Motor neuron (in vitro differentiated cells): ENCODE results near the gene SLC12A9. TPM values are rescaled to one million over a fixed set of nuclear protein-coding genes. Genes with fewer than 3 reads are reported as not detected.

Experiments
- ATAC-seq, 8 experiments: fragments of 200-7000 bp; cut with Tn5 transposase; replicated peaks in 6 of 8; 2 replicates each; pipeline ENCODE4 v1.8.0; 2021; ENCODE audit warnings: mild to moderate bottlenecking in 8 of 8, moderate library complexity in 8 of 8
- H3K27ac ChIP-seq, 2 donors: fragments of 250-450 bp; sonication (Bioruptor Pico); 2 replicates each; pipeline ENCODE4 v1.9.0; 2021; ENCODE audit warnings: antibody characterized with exemption in 2 of 2, mild to moderate bottlenecking in 2 of 2, moderate library complexity in 1 of 2
- H3K4me1 ChIP-seq, 2 donors: fragments of 250-450 bp; sonication (Bioruptor Pico); replicated peaks in 1 of 2; 2 replicates each; pipeline ENCODE4 v1.6.1; 2021; ENCODE audit warnings: antibody characterized with exemption in 2 of 2, mild to moderate bottlenecking in 2 of 2, moderate library complexity in 1 of 2
- H3K4me3 ChIP-seq, 5 donors: fragments of 250-450 bp; sonication (Bioruptor Pico); 2 replicates each; pipeline ENCODE4 v1.9.0; 2021; ENCODE audit warnings: antibody characterized with exemption in 5 of 5, mild to moderate bottlenecking in 5 of 5, moderate library complexity in 4 of 5
- WGBS, 10 experiments: fragments of 450-650 bp; shearing (Covaris generic); methylation state at CpG; one replicate each; pipeline ENCODE4 v1.0.0; 2022; 5-methylcytosine and 5-hydroxymethylcytosine counted together
- in situ Hi-C, 9 experiments: fragments of 400-800 bp; cut with MboI; loops; one replicate each; pipeline ENCODE4 v1.15.0; 2021; ENCODE audit warnings: low sequenced_read_pairs in 9 of 9, low pct_unique_long_range_greater_than_20kb in 2 of 9; ENCODE audit not compliant: unreplicated experiment in 9 of 9
- total RNA-seq, 8 experiments: library from RNA; unstranded; fragments of 300-600 nt; gene quantifications; 2 replicates each; pipeline versions ENCODE4 v1.2.3 to v1.2.4, GENCODE V29; 2022

Gene SLC12A9
- total RNA-seq, 8 experiments from 2014 or later: 6.8 to 29.3 (median 11.9) TPM

DNA sequence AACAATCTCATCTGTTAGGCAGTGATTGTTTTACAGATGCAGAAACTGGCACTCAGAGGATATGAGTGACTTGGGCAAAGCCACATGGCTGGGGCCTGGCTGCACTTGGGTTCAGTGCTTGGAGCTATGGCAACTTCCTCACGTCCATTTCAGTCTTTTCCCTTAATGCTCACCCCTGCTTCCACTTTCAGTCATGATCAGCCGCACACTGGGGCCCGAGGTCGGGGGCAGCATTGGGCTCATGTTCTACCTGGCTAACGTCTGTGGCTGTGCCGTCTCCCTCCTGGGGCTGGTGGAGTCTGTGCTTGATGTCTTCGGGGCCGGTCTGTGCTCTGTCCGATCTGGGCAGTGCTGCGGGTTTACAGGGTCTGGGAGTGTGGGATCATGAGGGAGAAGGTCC is 3.0 kb downstream of the SLC12A9 start:
- 40 to 100% (median 83%) methylated on average over 1 to 3 of the region's 10 CpGs; no CpG with 5 or more reads in 5 of the 10 experiments for WGBS, 10 experiments
- Histone ChIP-seq H3K27ac (no peak overlapping the region), H3K4me1 (peaks cover 4 to 6% of the 10 kb centered on the region in 2 donors), H3K4me3 (no peak overlapping the region)
- ATAC-seq: no peak
- in situ Hi-C loops: loop anchor here in 8 of 9 experiments (10.0 to 25.0 kb wide), 4 partner anchors 61 to 393 kb away; partner anchors contain the start of genes POP7 (in 6 of the 8), SPACDR (in 5 of the 8) and EPO (in 4 of the 8)

DNA sequence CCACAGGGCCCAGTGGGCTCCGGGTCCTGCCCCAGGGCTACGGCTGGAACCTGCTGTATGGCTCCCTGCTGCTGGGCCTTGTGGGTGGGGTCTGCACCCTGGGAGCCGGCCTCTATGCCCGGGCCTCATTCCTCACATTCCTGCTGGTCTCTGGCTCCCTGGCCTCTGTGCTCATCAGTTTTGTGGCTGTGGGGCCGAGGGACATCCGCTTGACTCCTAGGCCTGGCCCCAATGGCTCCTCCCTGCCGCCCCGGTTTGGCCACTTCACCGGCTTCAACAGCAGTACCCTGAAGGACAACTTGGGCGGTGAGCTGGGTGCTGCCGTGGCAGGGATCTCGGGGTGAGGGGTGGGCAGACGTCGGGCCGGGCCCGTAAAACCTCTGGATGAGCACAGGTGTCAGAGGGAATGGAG is 4.4 kb downstream of the SLC12A9 start:
- H3K4me3 ChIP-seq: no peak overlapping the region
- in situ Hi-C loops: loop anchor here in 8 of 9 experiments (10.0 to 25.0 kb wide), 4 partner anchors 62 to 395 kb away; partner anchors contain the start of genes POP7 (in 6 of the 8), SPACDR (in 5 of the 8) and EPO (in 4 of the 8)
- WGBS, 10 experiments: 80 to 100% (median 88%) methylated on average over 2 to 6 of the region's 16 CpGs; no CpG with 5 or more reads in 6 of the 10 experiments
- H3K27ac ChIP-seq: no peak overlapping the region
- ATAC-seq: no peak
- H3K4me1 ChIP-seq: peaks cover 4 to 6% of the 10 kb centered on the region in 2 donors

DNA sequence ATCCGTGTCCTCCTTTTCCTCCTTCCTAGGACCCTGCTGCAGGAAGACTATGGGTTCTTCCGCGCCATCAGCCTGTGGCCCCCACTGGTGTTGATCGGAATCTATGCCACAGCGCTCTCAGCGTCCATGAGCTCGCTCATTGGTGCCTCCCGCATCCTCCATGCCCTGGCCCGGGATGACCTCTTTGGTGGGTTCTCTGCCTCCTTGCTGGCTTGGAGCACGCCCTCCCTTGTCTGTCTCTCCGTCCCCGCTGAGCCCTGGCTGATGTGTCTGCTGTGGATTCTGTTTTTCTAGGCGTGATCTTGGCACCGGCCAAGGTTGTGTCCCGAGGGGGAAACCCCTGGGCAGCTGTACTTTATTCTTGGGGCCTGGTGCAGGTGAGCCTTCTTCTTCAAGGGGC is 7.3 kb downstream of the SLC12A9 start:
- in situ Hi-C loops: loop anchor here in 8 of 9 experiments (10.0 to 25.0 kb wide), 4 partner anchors 65 to 398 kb away; partner anchors contain the start of genes POP7 (in 6 of the 8), SPACDR (in 5 of the 8) and EPO (in 4 of the 8)
- ATAC-seq: no peak
- Histone ChIP-seq H3K4me1 (no peaks in the 10 kb centered on the region), H3K27ac (no peak overlapping the region), H3K4me3 (no peak overlapping the region)
- WGBS, 10 experiments: 50 to 94% (median 88%) methylated on average over 4 to 13 of the region's 15 CpGs; no CpG with 5 or more reads in 2 of the 10 experiments

DNA sequence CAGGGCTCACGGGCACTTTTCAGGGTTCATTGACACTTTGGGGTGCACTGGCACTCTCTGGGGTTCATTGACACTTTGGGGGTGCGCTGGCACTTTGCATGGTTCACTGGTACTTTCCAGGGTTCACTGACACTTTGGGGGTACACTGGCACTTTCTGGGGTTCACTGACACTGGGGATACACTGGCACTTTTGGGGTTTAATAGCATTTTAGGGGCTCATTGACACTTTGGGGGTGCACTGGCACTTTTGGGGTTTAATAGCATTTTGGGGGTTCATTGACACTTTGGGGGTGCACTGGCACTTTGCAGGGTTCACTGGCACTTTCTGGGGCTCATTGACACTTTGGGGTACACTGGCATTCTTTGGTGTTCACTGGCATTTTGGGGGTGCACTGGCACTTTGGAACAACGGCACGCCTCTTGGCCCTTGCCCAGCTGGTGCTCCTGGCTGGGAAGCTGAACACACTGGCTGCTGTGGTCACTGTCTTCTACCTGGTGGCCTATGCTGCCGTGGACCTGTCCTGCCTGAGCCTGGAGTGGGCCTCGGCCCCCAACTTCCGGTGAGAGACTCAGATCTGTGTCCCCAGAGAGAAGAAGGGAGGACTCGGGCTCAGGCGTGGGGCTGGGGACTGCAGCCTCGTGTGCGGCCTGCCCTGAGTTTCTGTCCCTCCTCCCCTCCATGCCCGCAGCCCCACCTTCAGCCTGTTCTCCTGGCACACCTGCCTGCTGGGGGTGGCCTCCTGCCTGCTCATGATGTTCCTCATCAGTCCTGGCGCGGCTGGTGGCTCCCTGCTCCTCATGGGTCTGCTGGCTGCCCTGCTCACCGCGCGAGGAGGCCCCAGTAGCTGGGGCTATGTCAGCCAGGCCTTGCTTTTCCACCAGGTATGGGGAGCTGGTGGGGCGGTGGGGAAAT is 8.4 kb downstream of the SLC12A9 start:
- 83 to 100% (median 100%) methylated on average over 1 to 3 of the region's 18 CpGs; no CpG with 5 or more reads in 5 of the 10 experiments for WGBS, 10 experiments
- Histone ChIP-seq H3K4me1 (no peaks in the 10 kb centered on the region), H3K4me3 (no peak overlapping the region), H3K27ac (no peak overlapping the region)
- no peak for ATAC-seq
- in situ Hi-C loops: loop anchor here in 7 of 9 experiments (25.0 kb wide), 2 partner anchors 149 to 399 kb away; partner anchors contain the start of genes SPACDR (in 5 of the 7), EPO (in 4 of the 7) and POP7 (in 4 of the 7)

DNA sequence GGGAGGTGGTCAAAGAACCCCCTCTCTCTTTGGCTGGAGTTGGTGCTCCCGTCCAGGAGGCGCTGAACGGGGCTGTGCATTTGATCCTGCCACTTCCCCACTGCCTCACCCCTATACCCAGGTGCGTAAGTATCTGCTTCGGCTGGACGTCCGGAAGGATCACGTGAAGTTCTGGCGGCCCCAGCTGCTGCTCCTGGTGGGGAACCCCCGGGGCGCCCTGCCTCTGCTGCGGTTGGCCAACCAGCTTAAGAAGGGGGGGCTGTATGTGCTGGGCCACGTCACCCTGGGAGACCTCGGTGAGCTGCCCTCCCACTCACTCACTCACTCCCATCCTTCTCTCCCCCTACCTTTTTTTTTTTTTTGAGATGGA is 9.1 kb downstream of the SLC12A9 start:
- ATAC-seq: no peak
- H3K4me1 ChIP-seq: peaks cover 2 to 4% of the 10 kb centered on the region in 2 donors

DNA sequence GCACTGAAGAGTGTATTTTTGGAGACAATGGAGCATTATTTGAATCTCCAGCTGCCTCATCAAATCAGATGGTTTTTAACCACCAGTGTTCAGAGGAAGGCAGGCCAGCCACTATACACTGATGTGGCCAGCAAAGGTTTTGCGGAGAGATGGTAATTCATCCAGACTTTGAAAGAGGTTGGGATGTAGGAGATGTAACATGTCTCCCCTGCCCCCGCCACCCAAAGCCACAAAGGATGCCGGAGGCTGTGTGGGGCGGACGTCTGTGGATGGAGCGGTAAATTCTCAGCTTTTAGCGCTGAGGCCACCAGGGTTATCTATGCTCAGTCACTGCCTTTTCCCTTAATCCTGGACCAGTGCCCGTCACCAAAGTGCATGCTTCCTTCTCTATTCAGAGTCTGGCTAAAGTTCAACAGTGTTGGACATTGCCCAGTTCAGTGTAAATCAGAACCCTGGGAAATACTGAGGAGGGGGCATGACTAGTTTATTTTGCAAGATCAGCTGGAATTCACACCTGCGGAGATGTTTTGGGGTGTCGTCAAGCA is 11.0 kb downstream of the SLC12A9 start:
- peaks cover 12 to 20% of the 10 kb centered on the region in 2 donors for H3K4me1 ChIP-seq
- H3K4me3 ChIP-seq: no peak overlapping the region
- in situ Hi-C loops: loop anchor here in 7 of 9 experiments (25.0 kb wide), 2 partner anchors 151 to 401 kb away; partner anchors contain the start of genes SPACDR (in 5 of the 7), EPO (in 4 of the 7) and POP7 (in 4 of the 7)
- WGBS, 10 experiments: 88 to 100% (median 95%) methylated on average over 1 to 8 of the region's 10 CpGs; no CpG with 5 or more reads in 2 of the 10 experiments
- H3K27ac ChIP-seq: no peak overlapping the region
- no peak for ATAC-seq

More for the DNA sequence above, 9.1 kb downstream of the SLC12A9 start:
- no peak overlapping the region for H3K27ac ChIP-seq
- WGBS, 10 experiments: 95% methylated on average over 4 of the region's 14 CpGs; no CpG with 5 or more reads in 9 of the 10 experiments
- in situ Hi-C loops: loop anchor here in 7 of 9 experiments (25.0 kb wide), 2 partner anchors 149 to 399 kb away; partner anchors contain the start of genes SPACDR (in 5 of the 7), EPO (in 4 of the 7) and POP7 (in 4 of the 7)
- H3K4me3 ChIP-seq: no peak overlapping the region

DNA sequence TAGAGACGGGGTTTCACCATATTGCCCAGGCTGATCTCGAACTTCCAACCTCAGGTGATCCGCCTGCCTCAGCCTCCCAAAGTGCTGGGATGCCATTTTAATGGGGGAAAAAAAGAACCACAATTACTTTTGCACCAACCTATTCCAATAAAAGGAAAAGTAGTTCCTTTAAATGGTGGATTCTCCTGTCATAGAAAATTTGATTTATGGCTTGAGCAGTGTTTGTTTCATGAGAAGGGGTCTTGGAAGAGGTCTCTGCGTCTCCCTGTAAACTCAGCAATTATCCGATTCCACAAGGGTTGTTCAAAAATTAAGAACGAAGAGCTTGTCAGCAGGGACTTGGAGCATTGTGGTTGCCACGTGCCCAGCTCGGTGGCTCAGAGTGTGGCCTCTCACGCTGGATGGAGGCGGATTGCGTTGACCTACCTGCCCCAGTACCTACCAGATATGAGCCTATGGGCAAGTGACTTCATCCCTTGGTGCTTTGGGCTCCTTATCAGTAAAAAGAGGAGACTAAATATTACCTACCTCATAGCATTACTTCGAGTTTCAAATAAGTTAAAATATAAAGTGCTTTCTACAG is 11.8 kb downstream of the SLC12A9 start:
- in situ Hi-C loops: loop anchor here in 7 of 9 experiments (25.0 kb wide), 2 partner anchors 152 to 402 kb away; partner anchors contain the start of genes SPACDR (in 5 of the 7), EPO (in 4 of the 7) and POP7 (in 4 of the 7)
- no peak for ATAC-seq
- 75 to 94% (median 83%) methylated on average over 1 to 11 of the region's 12 CpGs; no CpG with 5 or more reads in 2 of the 10 experiments for WGBS, 10 experiments
- Histone ChIP-seq H3K4me3 (no peak overlapping the region), H3K27ac (no peak overlapping the region), H3K4me1 (peaks cover 12 to 21% of the 10 kb centered on the region in 2 donors)

DNA sequence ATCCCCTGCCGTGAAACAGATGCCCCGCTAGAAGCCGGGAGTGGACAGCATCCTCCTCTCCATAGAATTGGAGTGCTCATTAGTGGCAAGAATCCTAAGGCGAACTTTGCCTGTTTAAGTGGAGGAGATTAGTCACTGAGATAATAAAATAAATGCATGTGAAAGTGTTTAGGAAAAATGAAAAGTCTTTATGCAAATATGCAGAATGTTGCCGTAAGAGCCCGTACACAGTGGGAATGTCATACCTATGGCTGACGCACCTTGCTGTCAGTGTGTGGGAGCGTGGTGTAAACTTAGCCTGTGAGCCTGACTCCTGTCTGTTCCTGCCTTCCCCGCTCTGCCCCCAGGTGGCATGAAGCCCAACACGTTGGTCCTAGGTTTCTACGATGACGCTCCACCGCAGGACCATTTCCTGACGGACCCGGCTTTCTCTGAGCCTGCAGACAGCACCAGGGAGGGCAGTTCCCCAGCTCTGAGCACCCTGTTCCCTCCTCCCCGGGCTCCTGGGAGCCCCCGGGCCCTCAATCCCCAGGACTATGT is 12.9 kb downstream of the SLC12A9 start:
- WGBS, 10 experiments: 15 to 100% (median 85%) methylated on average over 1 to 8 of the region's 17 CpGs; no CpG with 5 or more reads in 4 of the 10 experiments
- in situ Hi-C loops: loop anchor here in 7 of 9 experiments (25.0 kb wide), 2 partner anchors 153 to 403 kb away; partner anchors contain the start of genes SPACDR (in 5 of the 7), EPO (in 4 of the 7) and POP7 (in 4 of the 7)
- peaks cover 12 to 21% of the 10 kb centered on the region in 2 donors for H3K4me1 ChIP-seq
- H3K27ac ChIP-seq: no peak overlapping the region
- H3K4me3 ChIP-seq: no peak overlapping the region
- ATAC-seq: peak in 1 of 8 experiments; percentile 46

DNA sequence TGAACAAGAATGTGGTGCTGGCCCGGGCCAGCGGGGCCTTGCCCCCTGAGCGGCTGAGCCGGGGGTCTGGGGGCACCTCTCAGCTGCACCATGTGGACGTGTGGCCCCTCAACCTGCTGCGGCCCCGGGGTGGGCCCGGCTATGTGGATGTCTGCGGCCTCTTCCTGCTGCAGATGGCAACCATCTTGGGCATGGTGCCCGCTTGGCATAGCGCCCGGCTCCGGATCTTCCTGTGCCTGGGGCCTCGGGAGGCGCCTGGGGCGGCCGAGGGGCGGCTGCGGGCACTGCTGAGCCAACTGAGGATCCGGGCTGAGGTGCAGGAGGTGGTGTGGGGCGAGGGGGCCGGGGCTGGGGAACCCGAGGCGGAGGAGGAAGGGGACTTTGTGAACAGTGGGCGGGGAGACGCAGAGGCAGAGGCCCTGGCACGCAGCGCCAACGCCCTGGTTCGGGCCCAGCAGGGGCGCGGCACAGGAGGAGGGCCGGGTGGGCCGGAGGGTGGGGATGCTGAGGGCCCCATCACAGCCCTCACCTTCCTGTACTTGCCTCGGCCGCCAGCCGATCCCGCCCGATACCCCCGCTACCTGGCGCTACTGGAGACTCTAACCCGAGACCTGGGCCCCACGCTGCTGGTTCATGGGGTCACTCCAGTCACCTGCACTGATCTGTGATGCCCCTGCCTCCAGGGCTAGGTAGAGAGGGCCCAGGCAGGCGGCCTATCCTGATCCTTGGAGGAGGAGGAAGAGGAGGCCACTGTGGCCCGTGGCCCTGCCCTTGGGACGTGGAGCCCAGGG is 13.6 kb downstream of the SLC12A9 start:
- Histone ChIP-seq H3K27ac (no peak overlapping the region), H3K4me1 (peaks cover 12 to 21% of the 10 kb centered on the region in 2 donors), H3K4me3 (peak overlapping the region in 1 of 5 donors; percentile 36)
- in situ Hi-C loops: loop anchor here in 7 of 9 experiments (25.0 kb wide), 2 partner anchors 154 to 404 kb away; partner anchors contain the start of genes SPACDR (in 5 of the 7), EPO (in 4 of the 7) and POP7 (in 4 of the 7)
- 80 to 100% methylated on average over 2 to 3 of the region's 46 CpGs; no CpG with 5 or more reads in 8 of the 10 experiments for WGBS, 10 experiments
- peak in 3 of 8 experiments; percentile 0 to 61 (median 6) for ATAC-seq

DNA sequence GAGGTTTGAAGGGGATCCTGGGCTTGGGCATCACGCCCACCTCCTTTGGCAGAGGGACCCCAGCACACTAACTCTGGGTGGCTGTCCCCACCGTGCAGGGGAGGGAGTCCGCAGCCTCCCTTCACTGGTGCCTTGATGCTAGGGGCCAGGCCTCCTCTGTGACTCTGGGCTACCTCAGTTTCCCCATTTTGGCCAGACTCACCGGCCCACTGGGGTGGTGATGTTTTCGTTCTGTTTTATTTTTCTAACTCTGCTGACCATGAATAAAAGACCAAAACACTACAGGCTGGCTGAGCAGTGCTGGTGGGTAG is 14.2 kb downstream of the SLC12A9 start:
- in situ Hi-C loops: loop anchor here in 7 of 9 experiments (25.0 kb wide), 2 partner anchors 154 to 404 kb away; partner anchors contain the start of genes SPACDR (in 5 of the 7), EPO (in 4 of the 7) and POP7 (in 4 of the 7)
- Histone ChIP-seq H3K4me3 (peak overlapping the region in 3 of 5 donors; percentile 17 to 36 (median 24)), H3K4me1 (peaks cover 12 to 21% of the 10 kb centered on the region in 2 donors), H3K27ac (no peak overlapping the region)
- WGBS, 10 experiments: 20% methylated on average over 1 of the region's 5 CpGs; no CpG with 5 or more reads in 9 of the 10 experiments
- peak in 4 of 8 experiments; percentile 1 to 6 (median 2) for ATAC-seq
